Panc1 (cell line): ENCODE measurements around the gene AFF3. TPM values are rescaled to one million over a fixed set of nuclear protein-coding genes. Genes with fewer than 3 reads are reported as not detected.

Experiments used
- ATAC-seq: fragments of 200-7000 bp; cut with Tn5 transposase; 2 replicates; pipeline ENCODE4 v1.9.1; 2020; ENCODE audit warnings: mild to moderate bottlenecking, moderate library complexity
- BruUV-seq: library from RNA; stranded (reverse); fragments of 400-500 nt; replicated peaks from 2 replicates; lab custom pipeline; 2021; lab: Mats Ljungman, UMichigan
- CTCF ChIA-PET: fragments of 300-600 bp; sonication (Branson Sonifier 250); formaldehyde crosslinking; loops from one replicate; lab custom pipeline; 2022; ENCODE audit warnings: antibody characterized with exemption; lab: Charles Lee
- POLR2A ChIA-PET: fragments of 300-600 bp; sonication (Branson Sonifier 250); formaldehyde crosslinking; loops from one replicate; lab custom pipeline; 2022; ENCODE audit warnings: antibody characterized with exemption; lab: Charles Lee
- DNase-seq: peaks from one replicate; pipeline ENCODE4 v3.0.0-alpha.2; 2010; ENCODE audit warnings: low read depth, low spot score
- H3K27ac ChIP-seq: 2 replicates; pipeline ENCODE4 v1.5.1; 2011; ENCODE audit warnings: mild to moderate bottlenecking, low read length, inconsistent platforms
- H3K27me3 ChIP-seq: fragments of 200-500 bp; sonication (Bioruptor generic); 2 replicates; pipeline ENCODE4 v1.6.0; 2014; ENCODE audit warnings: low read length, inconsistent platforms; ENCODE audit not compliant: control insufficient read depth, insufficient read depth
- H3K36me3 ChIP-seq: fragments of 200-500 bp; sonication (Bioruptor generic); 2 replicates; pipeline ENCODE4 v1.5.1; 2014; ENCODE audit warnings: inconsistent platforms, mild to moderate bottlenecking, low read length, moderate library complexity; ENCODE audit not compliant: control insufficient read depth, insufficient read depth
- H3K4me1 ChIP-seq: 2 replicates; pipeline ENCODE4 v1.5.1; 2011; ENCODE audit warnings: inconsistent platforms, mild to moderate bottlenecking, low read length, moderate library complexity; ENCODE audit not compliant: control insufficient read depth, insufficient read depth
- H3K4me3 ChIP-seq, 2 experiments: 2 replicates each; pipeline ENCODE4 v1.5.1; 2011 to 2012; ENCODE audit warnings: low read depth in 2 of 2, low read length in 2 of 2, mild to moderate bottlenecking in 2 of 2, inconsistent platforms in 1 of 2, moderate library complexity in 1 of 2
- H3K9me3 ChIP-seq: fragments of 200-500 bp; sonication (Bioruptor generic); 2 replicates; pipeline ENCODE4 v1.5.1; 2014; ENCODE audit warnings: low read depth, mild to moderate bottlenecking, inconsistent platforms, low read length, moderate library complexity; ENCODE audit not compliant: control insufficient read depth, insufficient read depth
- CTCF ChIP-seq: fragments of 450-650 bp; IDR thresholded peaks from 2 replicates; pipeline ENCODE4 v1.5.1; 2017; ENCODE audit warnings: mild to moderate bottlenecking
- POLR2AphosphoS5 ChIP-seq: IDR thresholded peaks from 2 replicates; pipeline ENCODE4 v1.6.1; 2012; ENCODE audit warnings: mild to moderate bottlenecking, low read depth, low read length, moderate library complexity
- REST ChIP-seq, 2 experiments: IDR thresholded peaks; 2 replicates each; pipeline ENCODE4 v1.6.1; 2011 to 2012; ENCODE audit warnings: low read depth in 2 of 2, control low read depth in 1 of 2, low read length in 1 of 2, mild to moderate bottlenecking in 1 of 2, moderate library complexity in 1 of 2; ENCODE audit not compliant: insufficient read depth in 1 of 2
- SIN3A ChIP-seq: IDR thresholded peaks from 2 replicates; pipeline ENCODE4 v1.6.1; 2012; ENCODE audit warnings: low read depth, mild to moderate bottlenecking, low read length, moderate library complexity, borderline replicate concordance; ENCODE audit not compliant: insufficient read depth
- TCF7L2 ChIP-seq: IDR thresholded peaks from 2 replicates; pipeline ENCODE4 v1.6.1; 2011; ENCODE audit warnings: mild to moderate bottlenecking, low read depth, low read length, inconsistent platforms
- in situ Hi-C: cut with HindIII; loops from 2 replicates; pipeline ENCODE4 v1.10.0; 2016; ENCODE audit warnings: low sequenced_read_pairs, low pct_unique_long_range_greater_than_20kb
- intact Hi-C: fragments of 100-400 bp; cut with micrococcal nuclease; formaldehyde crosslinking; loops from one replicate; pipeline ENCODE4 v1.10.0; 2022; ENCODE audit not compliant: unreplicated experiment
- total RNA-seq: library from RNA; stranded (reverse); gene quantifications from one replicate; pipeline ENCODE4 v1.2.1, GENCODE V29; 2021; ENCODE audit not compliant: unreplicated experiment

Gene AFF3
- total RNA-seq, 1 experiment from 2014 or later = 2.2 TPM

- DNase-seq (no peak), ATAC-seq (no peak)
- Histone ChIP-seq H3K27ac (no peak overlapping the region), H3K9me3 (no peaks in the 10 kb centered on the region), H3K4me1 (no peaks in the 10 kb centered on the region), H3K27me3 (peaks cover 2% of the 10 kb centered on the region; the same call in 1 of the 2 replicates), H3K36me3 (no peaks in the 10 kb centered on the region), H3K4me3 (no peak overlapping the region)
- POLR2A ChIA-PET = interaction anchor here (0.6 kb wide), 1 partner anchor 16 kb away, joined by 3 read pairs; no protein-coding TSS in a partner anchor
- no peak for TF ChIP-seq TCF7L2
- TF ChIP-seq POLR2AphosphoS5 = no peak
- TF ChIP-seq REST (IDR thresholded peaks at IDR 0.05; ENCODE audit: insufficient read depth in 1 of 2, low read depth in 2 of 2, low read length in 1 of 2) = no peak
- TF ChIP-seq SIN3A = no peak
- no peak for TF ChIP-seq CTCF
- intact Hi-C loops (no loop called here), in situ Hi-C loops (no loop called here)
- CTCF ChIA-PET = no interaction called here
- no TSS peak for BruUV-seq
These were observed 388.9 kb downstream of the AFF3 start for GRCh38 chr2:99753505-99753904.

GRCh38 chr2:99748344-99748743, 394.0 kb downstream of the AFF3 start:
- H3K36me3 ChIP-seq = no peaks in the 10 kb centered on the region
- peaks cover 2% of the 10 kb centered on the region; the same call in 1 of the 2 replicates for H3K27me3 ChIP-seq
- H3K27ac ChIP-seq = no peak overlapping the region
- H3K4me1 ChIP-seq = no peaks in the 10 kb centered on the region
- POLR2A ChIA-PET = no interaction called here
- no peaks in the 10 kb centered on the region for H3K9me3 ChIP-seq
- CTCF ChIA-PET = no interaction called here
- DNase-seq = no peak
- in situ Hi-C loops (no loop called here), intact Hi-C loops (no loop called here)
- BruUV-seq = no TSS peak
- no peak for ATAC-seq
- no peak for TF ChIP-seq SIN3A
- TF ChIP-seq TCF7L2 = no peak
- TF ChIP-seq POLR2AphosphoS5 = no peak
- no peak overlapping the region for H3K4me3 ChIP-seq

- TF ChIP-seq TCF7L2 = no peak
- no peak for TF ChIP-seq SIN3A
- no peak for TF ChIP-seq CTCF
- TF ChIP-seq REST (IDR thresholded peaks at IDR 0.05; ENCODE audit: insufficient read depth in 1 of 2, low read depth in 2 of 2, low read length in 1 of 2) = no peak
- no peak for TF ChIP-seq POLR2AphosphoS5
- H3K4me1 ChIP-seq = no peaks in the 10 kb centered on the region
- ChIA-PET CTCF (no interaction called here), POLR2A (no interaction called here)
- no peaks in the 10 kb centered on the region for H3K9me3 ChIP-seq
- intact Hi-C loops (no loop called here), in situ Hi-C loops (no loop called here)
- H3K36me3 ChIP-seq = no peaks in the 10 kb centered on the region
- BruUV-seq = no TSS peak
- H3K27ac ChIP-seq = no peak overlapping the region
- DNase-seq (no peak), ATAC-seq (no peak)
- H3K4me3 ChIP-seq = no peak overlapping the region
- peaks cover 2% of the 10 kb centered on the region; the same call in 1 of the 2 replicates for H3K27me3 ChIP-seq
These were observed 394.5 kb downstream of the AFF3 start for GRCh38 chr2:99747842-99748241.
